HG02870 (cell line): Measurements from ENCODE around the gene TSHZ2.
"Not testable (repeated sequence)": the region's sequence is repeated elsewhere in the genome, so short reads cannot be mapped to it uniquely, and the experiment has no call there.

ENCODE experiments used
- ATAC-seq: cut with Tn5 transposase; IDR thresholded peaks from one replicate; pipeline ENCODE4 v1.9.1; 2021; ENCODE audit warnings: mild to moderate bottlenecking, moderate library complexity; ENCODE audit not compliant: unreplicated experiment

TSHZ2 gene

DNA sequence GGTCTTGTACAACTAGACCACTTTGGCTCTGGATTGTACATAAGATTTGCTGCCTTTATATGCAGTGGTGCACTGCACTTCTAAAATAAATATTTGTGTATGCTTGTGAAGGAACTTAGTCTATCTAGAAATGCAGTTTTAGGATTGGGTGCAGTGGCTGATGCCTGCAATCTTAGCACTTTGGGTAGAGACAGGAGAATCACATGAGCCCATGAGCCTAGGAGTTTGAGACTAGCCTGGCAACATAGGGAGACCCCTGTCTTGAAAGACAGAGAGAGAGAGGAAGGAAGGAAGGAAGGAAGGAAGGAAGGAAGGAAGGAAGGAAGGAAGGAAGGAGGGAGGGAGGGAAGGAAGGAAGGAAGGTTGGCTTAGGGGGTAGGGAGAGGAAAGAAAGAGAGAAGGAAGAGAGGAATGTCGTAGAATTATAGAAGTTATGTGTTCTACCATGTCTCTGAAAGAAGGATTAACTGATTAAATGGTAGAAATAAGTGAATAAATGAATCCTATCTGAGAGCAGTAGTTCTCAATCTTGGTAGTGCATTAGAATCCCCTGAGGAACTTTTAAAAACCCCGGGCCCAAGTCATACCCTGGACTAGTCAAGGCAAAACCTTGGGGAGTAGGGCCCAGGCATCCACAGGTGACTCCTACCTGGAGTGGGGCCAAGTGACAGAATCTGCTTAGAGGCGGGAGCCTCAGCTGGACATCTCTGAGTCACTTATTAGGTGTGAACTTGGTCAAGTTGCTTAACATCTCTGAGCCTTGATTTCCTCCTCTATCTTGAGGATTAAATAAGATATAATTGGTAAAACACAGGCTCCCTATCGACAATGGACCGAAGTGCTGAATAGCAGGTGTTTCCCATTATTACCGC lies 491.2 kb downstream of the TSHZ2 start:
- ATAC-seq = no peak

GRCh38 chr20:53466279-53466678 lies 494.1 kb downstream of the TSHZ2 start:
- ATAC-seq = no peak

- no peak for ATAC-seq
Measured at GRCh38 chr20:53468587-53468986, 496.4 kb downstream of the TSHZ2 start.

DNA sequence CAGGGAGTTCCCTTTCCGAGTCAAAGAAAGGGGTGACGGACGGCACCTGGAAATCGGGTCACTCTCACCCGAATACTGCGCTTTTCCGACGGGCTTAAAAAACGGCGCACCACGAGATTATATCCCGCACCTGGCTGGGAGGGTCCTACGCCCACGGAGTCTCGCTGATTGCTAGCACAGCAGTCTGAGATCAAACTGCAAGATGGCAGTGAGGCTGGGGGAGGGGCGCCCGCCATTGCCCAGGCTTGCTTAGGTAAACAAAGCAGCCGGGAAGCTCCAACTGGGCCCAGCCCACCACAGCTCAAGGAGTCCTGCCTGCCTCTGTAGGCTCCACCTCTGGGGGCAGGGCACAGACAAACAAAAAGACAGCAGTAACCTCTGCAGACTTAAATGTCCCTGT lies 500.7 kb downstream of the TSHZ2 start:
- not testable (repeated sequence) for ATAC-seq

DNA sequence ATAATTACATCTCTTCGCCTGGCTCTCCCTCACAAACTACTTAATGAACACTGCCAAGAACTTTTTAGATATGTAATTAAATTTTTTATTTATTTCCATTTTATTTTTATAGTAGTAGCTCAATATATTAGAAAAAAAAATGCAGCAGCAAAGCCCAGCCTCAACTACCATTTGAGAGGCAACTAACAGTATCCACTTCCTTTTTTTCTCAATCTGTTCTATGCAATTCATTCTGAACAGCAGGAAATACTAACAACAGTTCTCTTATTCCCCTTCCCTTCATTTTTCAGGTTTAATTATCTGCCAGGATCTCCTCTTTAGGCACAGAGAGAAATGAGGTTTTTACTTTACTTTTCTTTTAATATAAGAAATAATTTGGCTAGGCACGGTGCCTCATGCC lies 508.8 kb downstream of the TSHZ2 start:
- no peak for ATAC-seq

- no peak for ATAC-seq
Measured at GRCh38 chr20:53487461-53488200, 515.5 kb downstream of the TSHZ2 start.

DNA sequence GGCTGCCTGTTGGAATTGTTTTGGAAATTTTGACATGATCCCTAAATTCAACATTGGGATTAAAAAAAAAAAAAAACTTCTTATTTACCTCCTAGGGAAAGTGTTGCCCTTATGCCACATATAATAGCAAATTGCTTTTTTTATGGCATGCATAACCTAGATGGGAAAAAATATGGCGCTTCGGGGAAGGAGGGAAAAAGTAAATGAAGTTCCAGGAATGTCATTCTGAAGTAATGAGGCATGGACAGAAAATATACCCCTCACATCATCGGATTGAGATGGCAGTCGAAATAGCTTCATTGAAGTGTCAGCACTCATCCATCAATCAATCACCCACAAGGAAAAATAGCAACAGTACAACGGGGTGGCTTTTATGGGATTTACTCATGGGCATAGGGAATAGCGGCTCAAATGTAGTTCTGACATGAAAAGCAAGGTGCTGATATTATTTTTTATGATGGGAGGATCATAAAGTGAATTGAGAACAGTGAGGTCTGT lies 516.7 kb downstream of the TSHZ2 start:
- ATAC-seq = no peak

- ATAC-seq = no peak
Measured at GRCh38 chr20:53489528-53489927, 517.4 kb downstream of the TSHZ2 start.

DNA sequence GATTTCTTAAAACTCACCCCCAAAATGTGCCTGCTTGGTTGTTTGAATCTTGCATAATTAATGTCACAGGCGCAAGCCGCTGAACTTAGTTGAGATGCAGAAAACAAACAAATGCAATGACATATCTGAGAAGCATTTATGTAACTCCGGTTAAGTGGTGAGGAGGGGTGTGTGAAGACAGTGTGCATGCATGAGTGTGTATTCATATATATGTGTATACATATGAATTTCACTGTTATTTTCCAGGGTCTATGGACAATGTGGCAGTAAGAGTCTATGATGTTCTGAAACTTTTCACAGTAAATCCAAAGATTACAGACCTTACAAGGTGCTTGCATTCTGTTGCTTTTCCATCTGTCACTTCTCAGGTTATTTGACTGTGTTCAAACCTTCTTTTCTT lies 518.5 kb downstream of the TSHZ2 start:
- no peak for ATAC-seq

DNA sequence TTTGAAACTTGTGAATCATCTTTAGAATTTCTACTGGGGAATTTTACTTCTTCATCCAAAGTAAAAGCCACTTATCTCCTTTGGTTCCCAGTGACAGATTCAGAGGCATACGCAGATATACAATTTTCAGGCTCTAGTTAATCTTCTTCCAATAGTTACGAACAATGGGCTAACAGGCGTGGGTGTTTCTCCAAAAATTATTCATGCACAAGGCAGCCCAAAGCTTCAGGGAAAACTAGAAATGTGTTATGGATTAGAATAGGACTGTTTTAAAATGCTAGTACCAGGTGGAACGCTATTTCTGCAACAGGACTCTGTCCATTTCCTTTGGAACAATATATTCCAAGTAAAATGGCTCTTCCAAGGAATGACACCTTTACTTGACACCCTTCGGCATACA lies 519.3 kb downstream of the TSHZ2 start:
- no peak for ATAC-seq

GRCh38 chr20:53492212-53492611 lies 520.1 kb downstream of the TSHZ2 start:
- no peak for ATAC-seq

GRCh38 chr20:53493311-53493857 lies 521.2 kb downstream of the TSHZ2 start:
- no peak for ATAC-seq

DNA sequence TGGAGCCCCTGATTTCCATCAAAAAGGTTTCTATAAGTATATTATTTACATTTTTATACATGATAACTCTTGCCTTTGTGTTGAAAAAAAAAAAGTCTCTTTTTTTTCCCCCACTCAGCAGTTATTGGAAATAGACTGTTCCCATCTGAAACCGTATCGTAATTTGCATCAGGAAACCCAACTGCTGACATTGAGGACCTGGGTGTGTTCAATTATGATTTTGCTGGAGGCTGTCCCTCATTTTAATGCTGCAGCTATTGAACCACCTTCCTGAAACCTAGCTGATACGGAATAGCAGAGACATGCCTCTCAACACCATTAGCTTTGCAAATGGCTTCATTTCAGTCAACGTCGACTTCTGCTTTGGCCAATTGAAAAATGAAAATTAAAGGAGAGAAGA lies 522.6 kb downstream of the TSHZ2 start:
- no peak for ATAC-seq

DNA sequence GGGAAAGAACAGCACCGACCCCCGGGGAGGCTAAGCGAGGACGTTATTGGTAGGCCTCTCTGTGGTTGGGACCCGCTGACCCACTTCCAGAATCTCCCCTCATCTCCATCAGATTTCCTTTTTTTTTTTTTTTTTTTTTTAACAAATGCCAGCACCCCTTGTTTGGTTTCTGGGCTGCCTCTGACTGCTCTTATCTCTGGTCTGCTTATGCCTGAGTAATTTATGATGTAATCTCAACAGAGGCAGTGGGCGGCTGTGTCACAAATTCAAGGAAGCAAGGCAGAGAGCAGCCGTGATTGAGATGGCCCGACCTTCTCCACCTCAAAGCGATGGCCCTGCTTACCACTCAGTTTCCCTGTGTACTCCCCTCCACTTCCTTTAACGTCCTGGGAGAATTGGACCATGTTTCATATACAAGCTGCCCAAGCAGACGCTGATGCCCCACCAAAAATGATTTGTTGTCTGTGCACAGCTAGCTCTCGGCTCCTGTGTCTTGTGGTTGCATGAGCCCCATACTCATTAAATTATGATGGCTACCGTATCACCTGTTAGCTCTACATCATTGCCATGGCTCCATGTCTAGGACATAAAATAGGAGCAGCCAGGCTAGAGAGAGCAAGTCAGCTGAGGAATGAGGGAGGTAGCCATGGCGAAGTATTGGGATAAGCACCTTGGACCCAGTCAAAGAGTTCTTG lies 523.4 kb downstream of the TSHZ2 start:
- ATAC-seq = no peak

GRCh38 chr20:53497246-53497645 lies 525.1 kb downstream of the TSHZ2 start:
- no peak for ATAC-seq

DNA sequence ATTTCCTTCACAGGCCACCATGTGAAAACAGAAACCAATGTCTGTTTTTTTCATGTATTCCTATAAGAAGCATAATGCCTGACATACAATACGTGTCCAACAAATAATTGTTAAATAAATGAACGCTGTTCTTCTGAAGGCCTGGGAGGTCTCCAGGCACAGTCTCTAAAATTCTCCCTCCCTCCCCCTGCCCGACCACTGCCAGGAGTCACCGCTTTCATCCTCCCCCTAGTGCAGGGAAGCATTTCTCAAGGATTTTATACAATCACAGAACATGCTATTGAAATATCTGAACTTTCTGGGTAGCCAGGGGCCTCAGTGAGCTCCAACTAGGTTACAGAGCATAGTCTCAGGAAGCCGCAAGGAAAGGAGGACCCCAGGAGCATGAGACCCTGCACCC lies 526.2 kb downstream of the TSHZ2 start:
- no peak for ATAC-seq

DNA sequence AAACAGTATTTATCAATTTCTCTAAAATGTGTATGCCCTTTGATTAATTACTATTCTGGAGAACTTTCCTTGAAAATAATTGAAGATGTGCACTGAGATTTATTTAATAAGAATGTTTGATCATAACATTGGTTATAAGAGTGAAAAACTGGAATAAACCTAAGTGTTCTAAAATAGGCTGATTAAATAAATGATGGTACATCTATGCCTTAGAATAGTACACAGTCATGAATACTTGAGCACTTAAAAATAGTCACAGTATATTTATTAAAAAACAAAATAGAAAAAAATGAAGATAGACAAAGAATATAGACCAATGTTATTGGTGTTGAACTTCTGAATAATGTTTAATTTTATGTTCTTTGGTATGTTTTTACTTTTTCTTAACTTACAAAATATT lies 528.5 kb downstream of the TSHZ2 start:
- ATAC-seq = no peak

- ATAC-seq = no peak
Measured at GRCh38 chr20:53502820-53503219, 530.7 kb downstream of the TSHZ2 start.

- no peak for ATAC-seq
Measured at GRCh38 chr20:53503517-53503919, 531.4 kb downstream of the TSHZ2 start.

DNA sequence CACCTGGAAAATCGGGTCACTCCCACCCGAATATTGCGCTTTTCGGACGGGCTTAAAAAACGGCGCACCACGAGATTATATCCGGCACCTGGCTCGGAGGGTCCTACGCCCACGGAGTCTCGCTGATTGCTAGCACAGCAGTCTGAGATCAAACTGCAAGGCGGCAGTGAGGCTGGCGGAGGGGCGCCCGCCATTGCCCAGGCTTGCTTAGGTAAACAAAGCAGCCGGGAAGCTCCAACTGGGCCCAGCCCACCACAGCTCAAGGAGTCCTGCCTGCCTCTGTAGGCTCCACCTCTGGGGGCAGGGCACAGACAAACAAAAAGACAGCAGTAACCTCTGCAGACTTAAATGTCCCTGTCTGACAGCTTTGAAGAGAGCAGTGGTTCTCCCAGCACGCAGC lies 531.9 kb downstream of the TSHZ2 start:
- ATAC-seq = not testable (repeated sequence)

DNA sequence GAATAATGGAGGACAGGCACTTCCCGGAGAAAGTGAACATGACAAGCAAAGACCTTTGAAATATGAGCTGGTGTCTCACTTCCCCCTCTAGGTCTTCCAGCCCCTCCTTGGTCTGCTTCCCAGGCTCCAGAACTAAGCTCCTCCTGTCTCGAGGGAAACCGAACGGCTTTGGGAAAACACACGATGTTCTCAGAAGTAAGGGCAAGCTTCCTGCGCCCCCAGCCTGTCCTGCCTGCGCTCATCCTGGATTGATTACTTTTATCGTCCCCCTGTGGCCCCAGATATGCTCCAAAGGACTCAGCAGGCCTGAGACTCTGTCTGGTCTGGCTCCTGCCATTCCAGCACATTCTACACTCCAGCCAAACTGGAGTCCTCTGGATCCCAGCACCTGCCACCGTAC lies 538.1 kb downstream of the TSHZ2 start:
- no peak for ATAC-seq
